ENCODE results near the gene ENPP3.

The ENPP3 gene

DNA sequence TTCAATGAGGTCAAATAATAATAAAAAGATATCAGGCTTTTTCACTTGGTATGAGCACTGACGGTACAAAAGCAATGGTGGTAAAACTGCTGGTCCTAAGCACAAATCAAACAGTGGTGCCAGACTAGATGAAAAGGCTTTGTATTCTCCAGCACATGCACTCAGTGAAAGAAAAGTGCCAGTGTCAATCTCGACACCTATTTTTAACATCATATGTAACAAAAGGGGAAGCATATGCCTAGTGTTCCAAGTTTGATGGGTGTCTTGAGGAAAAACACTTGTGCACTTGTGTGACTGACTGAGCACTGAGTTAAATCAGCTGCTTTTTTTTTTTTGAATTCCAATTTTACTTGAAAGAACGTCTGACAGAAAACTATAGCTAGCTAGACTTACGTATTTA lies 36.4 kb upstream of the ENPP3 start:
- H3K27ac ChIP-seq (ENCODE audit: low read depth, low read length), result no peak overlapping the region
- no peak overlapping the region for H3K4me2 ChIP-seq (ENCODE audit: low read depth, low read length, poor library complexity, severe bottlenecking)
- TF ChIP-seq EZH2phosphoT487 (conservative IDR thresholded peaks at IDR 0.05; ENCODE audit: low read length), result no peak
- TF ChIP-seq, protein P1, sequence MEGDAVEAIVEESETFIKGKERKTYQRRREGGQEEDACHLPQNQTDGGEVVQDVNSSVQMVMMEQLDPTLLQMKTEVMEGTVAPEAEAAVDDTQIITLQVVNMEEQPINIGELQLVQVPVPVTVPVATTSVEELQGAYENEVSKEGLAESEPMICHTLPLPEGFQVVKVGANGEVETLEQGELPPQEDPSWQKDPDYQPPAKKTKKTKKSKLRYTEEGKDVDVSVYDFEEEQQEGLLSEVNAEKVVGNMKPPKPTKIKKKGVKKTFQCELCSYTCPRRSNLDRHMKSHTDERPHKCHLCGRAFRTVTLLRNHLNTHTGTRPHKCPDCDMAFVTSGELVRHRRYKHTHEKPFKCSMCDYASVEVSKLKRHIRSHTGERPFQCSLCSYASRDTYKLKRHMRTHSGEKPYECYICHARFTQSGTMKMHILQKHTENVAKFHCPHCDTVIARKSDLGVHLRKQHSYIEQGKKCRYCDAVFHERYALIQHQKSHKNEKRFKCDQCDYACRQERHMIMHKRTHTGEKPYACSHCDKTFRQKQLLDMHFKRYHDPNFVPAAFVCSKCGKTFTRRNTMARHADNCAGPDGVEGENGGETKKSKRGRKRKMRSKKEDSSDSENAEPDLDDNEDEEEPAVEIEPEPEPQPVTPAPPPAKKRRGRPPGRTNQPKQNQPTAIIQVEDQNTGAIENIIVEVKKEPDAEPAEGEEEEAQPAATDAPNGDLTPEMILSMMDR (IDR thresholded peaks at IDR 0.05; ENCODE audit: insufficient read depth, low read length, poor library complexity, severe bottlenecking), result no peak
- no peaks in the 10 kb centered on the region for H3K9me3 ChIP-seq (ENCODE audit: insufficient read depth, low read length)
- no peak overlapping the region for H3K9ac ChIP-seq (ENCODE audit: low read length)
- peaks cover 58% of the 10 kb centered on the region for H3K36me3 ChIP-seq (ENCODE audit: low read length)
- no peak overlapping the region for H2AFZ ChIP-seq (ENCODE audit: low read depth, low read length, severe bottlenecking)
- H3K9me2 ChIP-seq (replicated peaks; ENCODE audit: insufficient read depth, low read length), result no peaks in the 10 kb centered on the region
- no peaks in the 10 kb centered on the region for H3K27me3 ChIP-seq (ENCODE audit: low read length)
- no peak overlapping the region for H3K4me3 ChIP-seq (ENCODE audit: insufficient read depth, low read length, poor library complexity, severe bottlenecking)
- no peaks in the 10 kb centered on the region for H4K20me1 ChIP-seq (ENCODE audit: low read depth, low read length)
- H3F3A ChIP-seq (ENCODE audit: insufficient read depth), result 0 out of 2 replicates have a peak, but pooled peaks cover 3% of the 10 kb centered on the region
- H3K79me2 ChIP-seq (ENCODE audit: insufficient read depth, low read length), result no peaks in the 10 kb centered on the region

DNA sequence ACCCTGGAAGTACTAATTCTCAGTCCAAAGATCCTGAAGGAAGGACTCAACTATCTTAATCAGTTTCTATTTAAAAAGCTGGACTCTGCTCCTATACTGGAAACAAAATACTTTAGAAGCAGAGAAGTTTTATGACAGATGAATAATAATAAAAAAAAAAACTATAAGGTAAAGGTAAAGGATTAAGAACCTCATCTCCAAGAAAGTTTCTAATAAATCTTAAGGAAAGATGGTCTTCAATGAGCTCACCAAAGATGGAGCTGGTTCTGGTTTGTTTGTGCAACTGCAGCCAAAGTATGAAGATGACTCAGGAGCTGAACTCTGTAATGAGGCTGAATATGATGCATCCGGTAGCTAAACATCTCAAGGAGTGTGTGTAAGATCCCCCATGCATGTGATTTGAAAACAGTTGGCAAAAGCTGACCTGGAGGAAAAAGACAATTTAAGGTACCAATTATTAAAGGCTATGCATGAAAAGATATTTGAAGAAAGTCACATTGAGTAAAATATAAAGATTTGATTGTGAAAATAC lies 34.3 kb upstream of the ENPP3 start:
- no peaks in the 10 kb centered on the region for H3K27me3 ChIP-seq (ENCODE audit: low read length)
- 0 out of 2 replicates have a peak, but pooled peaks cover 3% of the 10 kb centered on the region for H3F3A ChIP-seq (ENCODE audit: insufficient read depth)
- H3K27ac ChIP-seq (ENCODE audit: low read depth, low read length), result no peak overlapping the region
- no peaks in the 10 kb centered on the region for H3K9me3 ChIP-seq (ENCODE audit: insufficient read depth, low read length)
- no peaks in the 10 kb centered on the region for H4K20me1 ChIP-seq (ENCODE audit: low read depth, low read length)
- H2AFZ ChIP-seq (ENCODE audit: low read depth, low read length, severe bottlenecking), result no peak overlapping the region
- TF ChIP-seq, protein P1 (IDR thresholded peaks at IDR 0.05; ENCODE audit: insufficient read depth, low read length, poor library complexity, severe bottlenecking), result no peak
- no peak for TF ChIP-seq EZH2phosphoT487 (conservative IDR thresholded peaks at IDR 0.05; ENCODE audit: low read length)
- H3K9ac ChIP-seq (ENCODE audit: low read length), result no peak overlapping the region
- no peak overlapping the region for H3K4me2 ChIP-seq (ENCODE audit: low read depth, low read length, poor library complexity, severe bottlenecking)
- H3K9me2 ChIP-seq (replicated peaks; ENCODE audit: insufficient read depth, low read length), result no peaks in the 10 kb centered on the region
- H3K36me3 ChIP-seq (ENCODE audit: low read length), result peaks cover 65% of the 10 kb centered on the region
- H3K4me3 ChIP-seq (ENCODE audit: insufficient read depth, low read length, poor library complexity, severe bottlenecking), result no peak overlapping the region
- no peaks in the 10 kb centered on the region for H3K79me2 ChIP-seq (ENCODE audit: insufficient read depth, low read length)

DNA sequence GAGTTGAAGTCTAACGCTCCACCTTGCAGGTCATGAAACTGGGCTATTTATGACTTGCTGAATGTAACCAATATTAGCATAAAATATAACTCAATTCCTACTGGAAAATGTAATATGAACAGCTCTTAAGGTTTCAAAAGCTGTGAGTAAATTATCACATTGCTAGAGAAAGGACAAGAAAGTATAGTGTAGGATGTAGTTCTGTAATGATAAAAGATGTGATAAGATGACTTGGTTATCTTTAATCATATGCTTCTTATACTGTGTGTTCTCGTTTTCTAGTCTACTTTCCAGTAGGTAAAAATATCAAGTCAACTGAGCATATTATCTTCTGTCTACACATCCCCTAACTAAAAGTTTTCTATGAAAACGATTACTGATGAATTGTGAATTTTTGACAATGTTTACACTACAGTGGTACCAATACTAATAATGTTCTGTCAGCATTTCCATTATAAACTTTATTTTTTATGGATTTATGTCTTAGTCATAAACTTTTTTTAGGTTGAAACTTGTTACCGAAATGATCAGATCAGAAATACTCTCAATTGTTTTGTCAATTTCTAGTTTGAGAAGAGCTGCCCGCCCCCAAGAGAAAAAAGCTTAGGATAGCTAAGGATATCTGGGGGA lies 23.7 kb upstream of the ENPP3 start:
- no peak overlapping the region for H3K4me3 ChIP-seq (ENCODE audit: insufficient read depth, low read length, poor library complexity, severe bottlenecking)
- peaks cover 59% of the 10 kb centered on the region for H3K36me3 ChIP-seq (ENCODE audit: low read length)
- no peaks in the 10 kb centered on the region for H3K9me3 ChIP-seq (ENCODE audit: insufficient read depth, low read length)
- H3K79me2 ChIP-seq (ENCODE audit: insufficient read depth, low read length), result no peaks in the 10 kb centered on the region
- no peaks in the 10 kb centered on the region for H3F3A ChIP-seq (ENCODE audit: insufficient read depth)
- no peaks in the 10 kb centered on the region for H3K9me2 ChIP-seq (replicated peaks; ENCODE audit: insufficient read depth, low read length)
- H4K20me1 ChIP-seq (ENCODE audit: low read depth, low read length), result no peaks in the 10 kb centered on the region
- TF ChIP-seq, protein P1 (IDR thresholded peaks at IDR 0.05; ENCODE audit: insufficient read depth, low read length, poor library complexity, severe bottlenecking), result no peak
- TF ChIP-seq EZH2phosphoT487 (conservative IDR thresholded peaks at IDR 0.05; ENCODE audit: low read length), result no peak
- H3K27me3 ChIP-seq (ENCODE audit: low read length), result no peaks in the 10 kb centered on the region
- H2AFZ ChIP-seq (ENCODE audit: low read depth, low read length, severe bottlenecking), result no peak overlapping the region
- no peak overlapping the region for H3K27ac ChIP-seq (ENCODE audit: low read depth, low read length)
- H3K4me2 ChIP-seq (ENCODE audit: low read depth, low read length, poor library complexity, severe bottlenecking), result no peak overlapping the region
- H3K9ac ChIP-seq (ENCODE audit: low read length), result no peak overlapping the region
